HL-60 (cell line): ENCODE data around the gene FRA10AC1.

ENCODE experiments used
- SPI1 ChIP-seq: IDR thresholded peaks from 2 replicates; pipeline ENCODE4 v1.6.1; 2012; ENCODE audit warnings: low read depth, mild to moderate bottlenecking, borderline replicate concordance
- TF ChIP-seq, protein P1 (sequence below): IDR thresholded peaks from one replicate; pipeline ENCODE4 v1.5.1; 2011; ENCODE audit warnings: low read length, control low read depth, inconsistent platforms; ENCODE audit not compliant: insufficient read depth

DNA sequence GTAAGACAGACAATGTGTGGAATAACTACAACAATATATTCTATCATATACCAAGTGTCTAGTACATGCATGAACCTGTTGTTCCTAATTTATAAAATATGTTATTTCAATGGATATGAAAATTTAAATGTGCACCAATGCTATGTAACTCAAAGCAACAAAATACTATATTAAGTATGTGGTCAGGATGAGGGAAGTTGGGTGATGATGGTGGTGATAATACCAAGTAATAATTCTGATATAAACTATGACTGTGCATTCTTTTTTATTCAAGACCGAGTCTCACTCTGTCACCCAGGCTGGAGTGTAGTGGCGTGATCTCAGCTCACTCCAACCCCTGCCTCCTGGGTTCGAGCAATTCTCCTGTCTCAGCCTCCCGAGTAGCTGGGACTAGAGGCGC, 2.1 kb upstream of the FRA10AC1 start:
- TF ChIP-seq, protein P1, sequence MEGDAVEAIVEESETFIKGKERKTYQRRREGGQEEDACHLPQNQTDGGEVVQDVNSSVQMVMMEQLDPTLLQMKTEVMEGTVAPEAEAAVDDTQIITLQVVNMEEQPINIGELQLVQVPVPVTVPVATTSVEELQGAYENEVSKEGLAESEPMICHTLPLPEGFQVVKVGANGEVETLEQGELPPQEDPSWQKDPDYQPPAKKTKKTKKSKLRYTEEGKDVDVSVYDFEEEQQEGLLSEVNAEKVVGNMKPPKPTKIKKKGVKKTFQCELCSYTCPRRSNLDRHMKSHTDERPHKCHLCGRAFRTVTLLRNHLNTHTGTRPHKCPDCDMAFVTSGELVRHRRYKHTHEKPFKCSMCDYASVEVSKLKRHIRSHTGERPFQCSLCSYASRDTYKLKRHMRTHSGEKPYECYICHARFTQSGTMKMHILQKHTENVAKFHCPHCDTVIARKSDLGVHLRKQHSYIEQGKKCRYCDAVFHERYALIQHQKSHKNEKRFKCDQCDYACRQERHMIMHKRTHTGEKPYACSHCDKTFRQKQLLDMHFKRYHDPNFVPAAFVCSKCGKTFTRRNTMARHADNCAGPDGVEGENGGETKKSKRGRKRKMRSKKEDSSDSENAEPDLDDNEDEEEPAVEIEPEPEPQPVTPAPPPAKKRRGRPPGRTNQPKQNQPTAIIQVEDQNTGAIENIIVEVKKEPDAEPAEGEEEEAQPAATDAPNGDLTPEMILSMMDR: no peak
- no peak for TF ChIP-seq SPI1
